DND-41 (cell line): Measurements from ENCODE around the gene PDLIM4.

Experiments used
- CTCF ChIP-seq: IDR thresholded peaks from 2 replicates; pipeline ENCODE4 v1.5.1; 2012; ENCODE audit warnings: borderline replicate concordance, low read length, moderate library complexity, mild to moderate bottlenecking; ENCODE audit not compliant: poor library complexity, severe bottlenecking; ENCODE audit errors: extremely low read depth
- EZH2 ChIP-seq: IDR thresholded peaks from 3 replicates; pipeline ENCODE4 v1.6.1; 2012; ENCODE audit warnings: borderline replicate concordance, low read depth, mild to moderate bottlenecking, moderate library complexity, low read length, inconsistent platforms; ENCODE audit not compliant: severe bottlenecking

- no peak for TF ChIP-seq CTCF
- TF ChIP-seq EZH2, result no peak
Observed at GRCh38 chr5:132273631-132274030, 16.1 kb downstream of the PDLIM4 start.
